Neutrophil (primary cell): ENCODE data around the gene PPP2R2C.

Experiments used
- H3K27ac ChIP-seq: fragments of 200-600 bp; sonication (generic); 2 replicates; pipeline ENCODE4 v1.5.1; 2016; ENCODE audit warnings: mild to moderate bottlenecking, moderate library complexity
- H3K27me3 ChIP-seq: fragments of 200-600 bp; sonication (generic); 2 replicates; pipeline ENCODE4 v1.6.0; 2016; ENCODE audit warnings: mild to moderate bottlenecking
- H3K36me3 ChIP-seq: fragments of 200-600 bp; sonication (generic); 2 replicates; pipeline ENCODE4 v1.5.1; 2017
- H3K4me1 ChIP-seq, 2 experiments: fragments of 200-600 bp in 1 of 2; sonication (generic) in 1 of 2; 1 replicate in 1 of 2; 2 replicates in 1 of 2; pipeline versions ENCODE4 v1.5.1 to v1.6.1; 2013 to 2016; ENCODE audit warnings: low read depth in 1 of 2, low read length in 1 of 2, mild to moderate bottlenecking in 1 of 2, moderate library complexity in 1 of 2; ENCODE audit not compliant: control insufficient read depth in 1 of 2, insufficient read depth in 1 of 2
- H3K4me3 ChIP-seq, 2 experiments: fragments of 200-600 bp in 1 of 2; sonication (generic) in 1 of 2; 1 replicate in 1 of 2; 2 replicates in 1 of 2; pipeline ENCODE4 v1.5.1; 2013 to 2016; ENCODE audit warnings: low read depth in 1 of 2, low read length in 1 of 2, mild to moderate bottlenecking in 1 of 2, moderate library complexity in 1 of 2
- H3K9me3 ChIP-seq: fragments of 200-600 bp; sonication (generic); 2 replicates; pipeline ENCODE4 v1.5.1; 2016
- CTCF ChIP-seq: fragments of 200-600 bp; sonication (generic); IDR thresholded peaks from 2 replicates; pipeline ENCODE4 v1.5.1; 2016; ENCODE audit warnings: antibody characterized with exemption

Gene PPP2R2C

GRCh38 chr4:6291784-6292297, 180.6 kb downstream of the PPP2R2C start:
- Histone ChIP-seq H3K9me3 (no peaks in the 10 kb centered on the region), H3K4me3 (no peak overlapping the region), H3K4me1 (no peaks in the 10 kb centered on the region), H3K27me3 (no peaks in the 10 kb centered on the region), H3K36me3 (no peaks in the 10 kb centered on the region), H3K27ac (no peak overlapping the region)
- TF ChIP-seq CTCF: no peak

GRCh38 chr4:6290769-6291547, 181.5 kb downstream of the PPP2R2C start:
- Histone ChIP-seq H3K9me3 (no peaks in the 10 kb centered on the region), H3K4me1 (no peaks in the 10 kb centered on the region), H3K27me3 (no peaks in the 10 kb centered on the region), H3K27ac (no peak overlapping the region), H3K4me3 (no peak overlapping the region), H3K36me3 (no peaks in the 10 kb centered on the region)
- no peak for TF ChIP-seq CTCF

- TF ChIP-seq CTCF: no peak
- Histone ChIP-seq H3K27ac (no peak overlapping the region), H3K27me3 (no peaks in the 10 kb centered on the region), H3K4me1 (no peaks in the 10 kb centered on the region), H3K36me3 (no peaks in the 10 kb centered on the region), H3K4me3 (no peak overlapping the region), H3K9me3 (no peaks in the 10 kb centered on the region)
These were observed 182.2 kb downstream of the PPP2R2C start for GRCh38 chr4:6290256-6290655.

- Histone ChIP-seq H3K4me1 (no peaks in the 10 kb centered on the region), H3K9me3 (no peaks in the 10 kb centered on the region), H3K4me3 (no peak overlapping the region), H3K27me3 (no peaks in the 10 kb centered on the region), H3K27ac (no peak overlapping the region), H3K36me3 (no peaks in the 10 kb centered on the region)
- no peak for TF ChIP-seq CTCF
These were observed 183.5 kb downstream of the PPP2R2C start for GRCh38 chr4:6288871-6289270.

- Histone ChIP-seq H3K9me3 (no peaks in the 10 kb centered on the region), H3K4me1 (no peaks in the 10 kb centered on the region), H3K36me3 (no peaks in the 10 kb centered on the region), H3K4me3 (no peak overlapping the region), H3K27ac (no peak overlapping the region), H3K27me3 (no peaks in the 10 kb centered on the region)
- no peak for TF ChIP-seq CTCF
These were observed 184.1 kb downstream of the PPP2R2C start for GRCh38 chr4:6288342-6288741.
